Naive thymus-derived CD4-positive, alpha-beta T cell (primary cell): Measurements from ENCODE around the gene ADAD2. TPM values are rescaled to one million over a fixed set of nuclear protein-coding genes. Genes with fewer than 3 reads are reported as not detected.
A peak's percentile ranks its signal among the peaks of the same experiment; 100 is the strongest.

Source experiments
- ATAC-seq: fragments of 150-1000 bp; cut with Tn5 transposase; 2 replicates; pipeline ENCODE4 v1.10.0; 2021; ENCODE audit warnings: mild to moderate bottlenecking, moderate library complexity
- CTCF ChIA-PET: fragments of 350-600 bp; sonication (Branson Sonifier 250); formaldehyde crosslinking; loops from one replicate; lab custom pipeline; 2021; ENCODE audit warnings: antibody characterized with exemption; lab: Charles Lee
- POLR2A ChIA-PET: fragments of 350-600 bp; sonication (Branson Sonifier 250); formaldehyde crosslinking; loops from one replicate; lab custom pipeline; 2021; ENCODE audit warnings: antibody characterized with exemption, inconsistent platforms; lab: Charles Lee
- DNase-seq, 9 donors: peaks; one replicate each; pipeline versions ENCODE4 v3.0.0 to v3.0.0-alpha.2; 2020 to 2022; ENCODE audit warnings: mixed read lengths in 1 of 9
- H3K27ac ChIP-seq: one replicate; pipeline ENCODE4 v1.7.0; 2013; ENCODE audit warnings: mild to moderate bottlenecking, low read depth, low read length, moderate library complexity
- H3K27me3 ChIP-seq, 2 donors: one replicate each; pipeline ENCODE4 v1.7.0; 2013; ENCODE audit warnings: low read length in 2 of 2, mild to moderate bottlenecking in 2 of 2, moderate library complexity in 2 of 2; ENCODE audit not compliant: control insufficient read depth in 2 of 2, insufficient read depth in 2 of 2
- H3K36me3 ChIP-seq, 3 experiments: 1 replicate in 2 of 3; 2 replicates in 1 of 3; pipeline ENCODE4 v1.7.0; 2013; ENCODE audit warnings: low read length in 3 of 3, mild to moderate bottlenecking in 3 of 3, moderate library complexity in 1 of 3; ENCODE audit not compliant: insufficient read depth in 3 of 3, control insufficient read depth in 2 of 3
- H3K4me1 ChIP-seq, 2 donors: one replicate each; pipeline ENCODE4 v1.7.0; 2013; ENCODE audit warnings: low read length in 2 of 2, mild to moderate bottlenecking in 2 of 2, moderate library complexity in 1 of 2; ENCODE audit not compliant: control insufficient read depth in 2 of 2, insufficient read depth in 2 of 2
- H3K4me3 ChIP-seq: 2 replicates; pipeline ENCODE4 v1.7.0; 2013; ENCODE audit warnings: mild to moderate bottlenecking, low read length
- H3K9me3 ChIP-seq, 3 experiments: 1 replicate in 2 of 3; 2 replicates in 1 of 3; pipeline ENCODE4 v1.7.0; 2013; ENCODE audit warnings: low read length in 3 of 3; ENCODE audit not compliant: control insufficient read depth in 2 of 3
- H3K27ac Mint-ChIP-seq, 9 donors: one replicate each; pipeline ENCODE4 v1.8.0; 2020 to 2022; ENCODE audit warnings: mixed read lengths in 9 of 9, mild to moderate bottlenecking in 8 of 9, moderate library complexity in 5 of 9, inconsistent platforms in 2 of 9
- H3K27me3 Mint-ChIP-seq, 5 donors: one replicate each; pipeline ENCODE4 v1.8.0; 2021 to 2022; ENCODE audit warnings: mixed read lengths in 5 of 5, mild to moderate bottlenecking in 1 of 5
- H3K36me3 Mint-ChIP-seq, 5 donors: one replicate each; pipeline ENCODE4 v1.8.0; 2020 to 2022; ENCODE audit warnings: mixed read lengths in 5 of 5, mild to moderate bottlenecking in 3 of 5, inconsistent platforms in 1 of 5
- H3K4me1 Mint-ChIP-seq, 7 donors: one replicate each; pipeline ENCODE4 v1.8.0; 2020 to 2022; ENCODE audit warnings: mixed read lengths in 7 of 7, mild to moderate bottlenecking in 3 of 7, inconsistent platforms in 1 of 7
- H3K4me3 Mint-ChIP-seq, 10 donors: one replicate each; pipeline ENCODE4 v1.8.0; 2020 to 2022; ENCODE audit warnings: mild to moderate bottlenecking in 10 of 10, mixed read lengths in 10 of 10, moderate library complexity in 6 of 10, inconsistent platforms in 2 of 10
- H3K9me3 Mint-ChIP-seq, 11 donors: one replicate each; pipeline ENCODE4 v1.8.0; 2020 to 2022; ENCODE audit warnings: mixed read lengths in 11 of 11, mild to moderate bottlenecking in 4 of 11, inconsistent platforms in 1 of 11, moderate library complexity in 1 of 11
- intact Hi-C, 2 donors: fragments of 100-400 bp; cut with micrococcal nuclease; formaldehyde crosslinking; loops; one replicate each; pipeline ENCODE4 v1.15.1; 2023
- polyA plus RNA-seq, 2 donors: library from polyadenylated mRNA; unstranded; fragments of 300-500 nt; fragmentation: Illumina TruSeq; gene quantifications; one replicate each; pipeline ENCODE4 v1.2.3, GENCODE V29; 2021
- total RNA-seq, 6 experiments: library from RNA in 5 of 6; stranded (reverse) in 5 of 6; gene quantifications; 1 replicate in 5 of 6; 2 replicates in 1 of 6; pipeline ENCODE4 v1.2.3 and lab custom pipeline; 2021 to 2026

The ADAD2 gene
- total and polyA plus RNA-seq, 7 experiments from 2014 or later, result 0.11 to 0.16 TPM; not detected in 5

DNA sequence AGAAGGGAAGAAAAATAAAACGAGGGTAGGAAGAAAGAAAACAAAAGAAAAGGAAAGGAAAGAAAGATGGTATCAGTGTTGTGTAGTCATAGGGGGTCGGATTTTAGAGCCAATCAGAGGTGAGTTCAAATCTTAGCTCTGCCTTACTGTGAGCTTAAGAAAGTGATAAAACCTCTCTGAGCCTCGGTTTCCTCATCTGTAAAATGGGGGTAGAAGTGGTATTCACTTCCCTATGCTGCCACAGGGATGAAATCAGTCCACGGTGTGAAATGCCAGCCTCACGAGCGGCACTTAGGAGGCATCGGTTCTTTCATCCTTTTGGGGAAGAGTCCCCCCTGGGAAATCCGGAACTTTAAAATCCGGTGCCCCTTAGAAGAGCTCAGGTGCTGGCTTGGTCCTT is 42.8 kb downstream of the ADAD2 start:
- Mint-ChIP-seq H3K36me3 (no peaks in the 10 kb centered on the region), H3K27me3 (peaks cover 0 to 31% (median 6%) of the 10 kb centered on the region in 5 donors), H3K9me3 (peaks cover 0 to 3% (median 0%) of the 10 kb centered on the region in 11 donors), H3K4me3 (no peak overlapping the region), H3K4me1 (no peaks in the 10 kb centered on the region), H3K27ac (no peak overlapping the region)
- CTCF ChIA-PET, result no interaction called here
- Histone ChIP-seq H3K36me3 (no peaks in the 10 kb centered on the region), H3K4me1 (no peaks in the 10 kb centered on the region), H3K4me3 (no peak overlapping the region), H3K27ac (no peak overlapping the region), H3K27me3 (no peaks in the 10 kb centered on the region), H3K9me3 (no peaks in the 10 kb centered on the region)
- POLR2A ChIA-PET, result no interaction called here
- no peak for DNase-seq
- no peak for ATAC-seq
- intact Hi-C loops, result no loop called here

GRCh38 chr16:84234321-84235241 is 43.6 kb downstream of the ADAD2 start:
- H3K4me3 Mint-ChIP-seq, result no peak overlapping the region
- Histone ChIP-seq H3K36me3 (no peaks in the 10 kb centered on the region), H3K4me3 (no peak overlapping the region), H3K9me3 (no peaks in the 10 kb centered on the region), H3K27ac (no peak overlapping the region), H3K4me1 (no peaks in the 10 kb centered on the region), H3K27me3 (no peaks in the 10 kb centered on the region)
- H3K36me3 Mint-ChIP-seq, result no peaks in the 10 kb centered on the region
- intact Hi-C loops, result no loop called here
- H3K27me3 Mint-ChIP-seq, result peaks cover 5 to 39% (median 14%) of the 10 kb centered on the region in 5 donors
- no peaks in the 10 kb centered on the region for H3K4me1 Mint-ChIP-seq
- H3K9me3 Mint-ChIP-seq, result peaks cover 0 to 3% (median 0%) of the 10 kb centered on the region in 11 donors
- ChIA-PET POLR2A (no interaction called here), CTCF (no interaction called here)
- DNase-seq, result no peak
- no peak for ATAC-seq
- H3K27ac Mint-ChIP-seq, result peak overlapping the region in 1 of 9 donors; percentile 13

GRCh38 chr16:84236671-84237070 is 45.7 kb downstream of the ADAD2 start:
- intact Hi-C loops, result no loop called here
- no peak for DNase-seq
- Mint-ChIP-seq H3K4me1 (no peaks in the 10 kb centered on the region), H3K27me3 (peaks cover 22 to 48% (median 32%) of the 10 kb centered on the region in 5 donors), H3K27ac (no peak overlapping the region), H3K4me3 (no peak overlapping the region), H3K9me3 (no peaks in the 10 kb centered on the region), H3K36me3 (no peaks in the 10 kb centered on the region)
- H3K27me3 ChIP-seq, result peaks cover 0 to 3% of the 10 kb centered on the region in 2 donors
- no peak for ATAC-seq
- H3K36me3 ChIP-seq, result no peaks in the 10 kb centered on the region
- POLR2A ChIA-PET, result no interaction called here
- no peaks in the 10 kb centered on the region for H3K4me1 ChIP-seq
- no peaks in the 10 kb centered on the region for H3K9me3 ChIP-seq
- H3K4me3 ChIP-seq, result no peak overlapping the region
- CTCF ChIA-PET, result no interaction called here
- H3K27ac ChIP-seq, result no peak overlapping the region

DNA sequence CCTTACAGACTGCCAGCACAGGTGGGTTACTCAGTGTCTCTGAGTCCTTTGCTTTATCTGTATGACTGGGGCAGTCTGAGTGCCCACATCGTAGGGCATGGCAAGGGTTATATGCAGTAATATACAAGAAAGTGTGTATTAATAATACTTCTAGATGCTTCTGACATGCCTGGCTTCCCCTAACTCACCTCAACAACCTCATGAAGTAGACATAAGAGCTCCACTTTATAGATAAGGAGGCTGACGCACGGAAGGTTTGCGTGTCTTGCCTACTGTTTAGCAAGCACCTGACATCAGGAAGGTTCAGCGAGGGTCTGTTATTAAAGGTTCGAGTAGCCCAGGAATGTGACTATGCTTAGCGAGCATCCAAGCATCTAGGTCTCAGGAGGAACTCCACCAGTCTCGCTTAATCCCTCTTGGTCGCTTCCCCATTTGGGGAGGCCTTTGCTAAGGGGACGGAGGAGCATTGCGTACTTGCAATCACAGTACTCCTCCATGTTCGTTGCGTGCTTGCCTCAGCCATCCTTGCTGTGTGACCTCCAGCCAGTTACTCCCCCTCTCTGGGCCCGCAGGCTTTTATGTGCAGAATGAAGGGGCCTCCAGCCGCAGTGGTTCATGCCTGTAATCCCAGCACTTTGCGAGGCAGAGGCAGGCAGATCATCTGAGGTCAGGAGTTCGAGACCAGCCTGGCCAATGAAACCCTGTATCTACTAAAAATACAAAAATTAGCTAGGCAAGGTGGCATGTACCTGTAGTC is 47.2 kb downstream of the ADAD2 start:
- Mint-ChIP-seq H3K4me1 (no peaks in the 10 kb centered on the region), H3K36me3 (no peaks in the 10 kb centered on the region), H3K27me3 (peaks cover 25 to 54% (median 36%) of the 10 kb centered on the region in 5 donors), H3K4me3 (no peak overlapping the region), H3K27ac (no peak overlapping the region), H3K9me3 (no peaks in the 10 kb centered on the region)
- POLR2A ChIA-PET, result no interaction called here
- Histone ChIP-seq H3K4me3 (no peak overlapping the region), H3K27ac (no peak overlapping the region), H3K4me1 (no peaks in the 10 kb centered on the region), H3K36me3 (no peaks in the 10 kb centered on the region), H3K27me3 (peaks cover 0 to 3% of the 10 kb centered on the region in 2 donors), H3K9me3 (no peaks in the 10 kb centered on the region)
- intact Hi-C loops, result no loop called here
- CTCF ChIA-PET, result no interaction called here
- ATAC-seq (no peak), DNase-seq (no peak)

GRCh38 chr16:84239141-84239769 is 48.3 kb downstream of the ADAD2 start:
- intact Hi-C loops, result no loop called here
- Histone ChIP-seq H3K9me3 (no peaks in the 10 kb centered on the region), H3K4me3 (no peak overlapping the region), H3K4me1 (no peaks in the 10 kb centered on the region), H3K36me3 (no peaks in the 10 kb centered on the region), H3K27me3 (peaks cover 0 to 3% of the 10 kb centered on the region in 2 donors), H3K27ac (no peak overlapping the region)
- Mint-ChIP-seq H3K4me3 (no peak overlapping the region), H3K36me3 (peaks cover 0 to 10% (median 0%) of the 10 kb centered on the region in 5 donors), H3K27ac (peak overlapping the region in 1 of 9 donors; percentile 16), H3K9me3 (peaks cover 0 to 8% (median 1%) of the 10 kb centered on the region in 11 donors), H3K4me1 (no peaks in the 10 kb centered on the region), H3K27me3 (peaks cover 30 to 44% (median 39%) of the 10 kb centered on the region in 5 donors)
- ATAC-seq, result no peak
- no peak for DNase-seq
- CTCF ChIA-PET, result no interaction called here
- POLR2A ChIA-PET, result no interaction called here

DNA sequence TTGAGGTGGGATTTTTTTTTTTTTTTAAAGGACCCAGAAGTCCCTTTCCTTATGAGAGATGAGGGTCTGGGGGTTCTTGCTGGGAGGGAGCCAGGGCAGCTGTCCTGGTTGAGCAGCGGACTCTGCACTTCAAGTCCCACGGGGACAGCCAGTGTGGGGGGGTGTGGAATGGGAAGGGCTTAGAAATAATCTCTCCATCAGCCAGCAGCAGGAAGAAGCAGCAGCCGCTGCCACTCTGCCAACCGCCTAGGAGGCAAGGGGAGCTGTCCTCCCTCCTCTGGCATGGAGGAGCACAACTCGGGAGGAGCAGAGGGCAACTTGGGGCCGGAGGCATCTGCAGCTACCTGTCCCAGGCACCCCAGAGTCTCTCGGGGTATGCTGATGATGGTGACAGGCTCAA is 49.0 kb downstream of the ADAD2 start, which contains the start of gene KCNG4:
Gene KCNG4, minus strand, starts transcription at position 104 of the 400 bp plus-strand sequence. CDS start 2,527 bp downstream, outside the sequence.
- ChIA-PET POLR2A (no interaction called here), CTCF (no interaction called here)
- no peaks in the 10 kb centered on the region for H3K9me3 ChIP-seq
- peaks cover 30 to 42% (median 39%) of the 10 kb centered on the region in 5 donors for H3K27me3 Mint-ChIP-seq
- no peak within 1 kb of the TSS for H3K4me3 ChIP-seq
- DNase-seq (no peak), ATAC-seq (no peak)
- H3K36me3 Mint-ChIP-seq, result peaks cover 0 to 13% (median 0%) of the 10 kb centered on the region in 5 donors
- no peak within 1 kb of the TSS for H3K4me3 Mint-ChIP-seq
- H3K9me3 Mint-ChIP-seq, result peaks cover 0 to 10% (median 3%) of the 10 kb centered on the region in 11 donors
- H3K27ac Mint-ChIP-seq, result peak within 1 kb of the TSS in 1 of 9 donors; percentile 16
- no peaks in the 10 kb centered on the region for H3K4me1 Mint-ChIP-seq
- H3K27me3 ChIP-seq, result peaks cover 0 to 3% of the 10 kb centered on the region in 2 donors
- intact Hi-C loops, result no loop called here
- no peak within 1 kb of the TSS for H3K27ac ChIP-seq
- no peaks in the 10 kb centered on the region for H3K36me3 ChIP-seq
- H3K4me1 ChIP-seq, result no peaks in the 10 kb centered on the region
